HL-60 (cell line): ENCODE data around the gene NRXN3.

ENCODE experiments used
- DNase-seq, 2 experiments: peaks; one replicate each; pipeline ENCODE4 v3.0.0-alpha.2; 2010 to 2020; ENCODE audit warnings: low read depth in 1 of 2, low spot score in 1 of 2
- H3K27ac ChIP-seq: fragments of 250-450 bp; sonication (Bioruptor Pico); replicated peaks from 2 replicates; pipeline ENCODE4 v1.5.1; 2020; ENCODE audit warnings: mild to moderate bottlenecking, moderate library complexity
- H3K27me3 ChIP-seq: fragments of 250-450 bp; sonication (Bioruptor Pico); 2 replicates; pipeline ENCODE4 v1.5.1; 2021; ENCODE audit warnings: mild to moderate bottlenecking, moderate library complexity; ENCODE audit not compliant: insufficient read depth, poor library complexity, severe bottlenecking
- H3K4me3 ChIP-seq: replicated peaks from 2 replicates; pipeline ENCODE4 v1.5.1; 2011; ENCODE audit warnings: mild to moderate bottlenecking, control low read depth, low read length; ENCODE audit not compliant: insufficient read depth
- CTCF ChIP-seq: IDR thresholded peaks from one replicate; pipeline ENCODE4 v1.5.1; 2011; ENCODE audit warnings: low read length, control low read depth, inconsistent platforms; ENCODE audit not compliant: insufficient read depth
- GABPA ChIP-seq: IDR thresholded peaks from 2 replicates; pipeline ENCODE4 v1.6.1; 2012; ENCODE audit warnings: low read depth
- POLR2AphosphoS5 ChIP-seq: IDR thresholded peaks from 2 replicates; pipeline ENCODE4 v1.6.1; 2012; ENCODE audit warnings: low read depth
- SPI1 ChIP-seq: IDR thresholded peaks from 2 replicates; pipeline ENCODE4 v1.6.1; 2012; ENCODE audit warnings: low read depth, mild to moderate bottlenecking, borderline replicate concordance
- TF ChIP-seq, protein P1 (sequence below): IDR thresholded peaks from 2 replicates; pipeline ENCODE4 v1.6.1; 2012; ENCODE audit warnings: low read depth; ENCODE audit not compliant: insufficient replicate concordance

NRXN3 gene

GRCh38 chr14:78127961-78128360, 42.2 kb upstream of the NRXN3 start:
- DNase-seq: no peak
- Histone ChIP-seq H3K27me3 (no peaks in the 10 kb centered on the region), H3K27ac (no peak overlapping the region), H3K4me3 (no peak overlapping the region)
- TF ChIP-seq, protein P1, sequence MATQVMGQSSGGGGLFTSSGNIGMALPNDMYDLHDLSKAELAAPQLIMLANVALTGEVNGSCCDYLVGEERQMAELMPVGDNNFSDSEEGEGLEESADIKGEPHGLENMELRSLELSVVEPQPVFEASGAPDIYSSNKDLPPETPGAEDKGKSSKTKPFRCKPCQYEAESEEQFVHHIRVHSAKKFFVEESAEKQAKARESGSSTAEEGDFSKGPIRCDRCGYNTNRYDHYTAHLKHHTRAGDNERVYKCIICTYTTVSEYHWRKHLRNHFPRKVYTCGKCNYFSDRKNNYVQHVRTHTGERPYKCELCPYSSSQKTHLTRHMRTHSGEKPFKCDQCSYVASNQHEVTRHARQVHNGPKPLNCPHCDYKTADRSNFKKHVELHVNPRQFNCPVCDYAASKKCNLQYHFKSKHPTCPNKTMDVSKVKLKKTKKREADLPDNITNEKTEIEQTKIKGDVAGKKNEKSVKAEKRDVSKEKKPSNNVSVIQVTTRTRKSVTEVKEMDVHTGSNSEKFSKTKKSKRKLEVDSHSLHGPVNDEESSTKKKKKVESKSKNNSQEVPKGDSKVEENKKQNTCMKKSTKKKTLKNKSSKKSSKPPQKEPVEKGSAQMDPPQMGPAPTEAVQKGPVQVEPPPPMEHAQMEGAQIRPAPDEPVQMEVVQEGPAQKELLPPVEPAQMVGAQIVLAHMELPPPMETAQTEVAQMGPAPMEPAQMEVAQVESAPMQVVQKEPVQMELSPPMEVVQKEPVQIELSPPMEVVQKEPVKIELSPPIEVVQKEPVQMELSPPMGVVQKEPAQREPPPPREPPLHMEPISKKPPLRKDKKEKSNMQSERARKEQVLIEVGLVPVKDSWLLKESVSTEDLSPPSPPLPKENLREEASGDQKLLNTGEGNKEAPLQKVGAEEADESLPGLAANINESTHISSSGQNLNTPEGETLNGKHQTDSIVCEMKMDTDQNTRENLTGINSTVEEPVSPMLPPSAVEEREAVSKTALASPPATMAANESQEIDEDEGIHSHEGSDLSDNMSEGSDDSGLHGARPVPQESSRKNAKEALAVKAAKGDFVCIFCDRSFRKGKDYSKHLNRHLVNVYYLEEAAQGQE: no peak
- no peak for TF ChIP-seq POLR2AphosphoS5
- no peak for TF ChIP-seq GABPA
- no peak for TF ChIP-seq CTCF
- no peak for TF ChIP-seq SPI1

- no peak overlapping the region for H3K4me3 ChIP-seq
- no peak overlapping the region for H3K27ac ChIP-seq
- H3K27me3 ChIP-seq: no peaks in the 10 kb centered on the region
- TF ChIP-seq POLR2AphosphoS5 (no peak), CTCF (no peak), GABPA (no peak), SPI1 (no peak)
- TF ChIP-seq, protein P1: no peak
- no peak for DNase-seq
These were observed 40.8 kb upstream of the NRXN3 start for GRCh38 chr14:78129375-78129774.

GRCh38 chr14:78130356-78130755, 39.8 kb upstream of the NRXN3 start:
- TF ChIP-seq SPI1: no peak
- no peak for TF ChIP-seq CTCF
- TF ChIP-seq POLR2AphosphoS5: no peak
- TF ChIP-seq, protein P1: no peak
- TF ChIP-seq GABPA: no peak
- no peaks in the 10 kb centered on the region for H3K27me3 ChIP-seq
- H3K4me3 ChIP-seq: no peak overlapping the region
- no peak for DNase-seq
- no peak overlapping the region for H3K27ac ChIP-seq
